Small intestine (tissue), 7 donors: ENCODE data around the gene OTOP3. TPM values are rescaled to one million over a fixed set of nuclear protein-coding genes. Genes with fewer than 3 reads are reported as not detected.
A peak's percentile ranks its signal among the peaks of the same experiment; 100 is the strongest.

Experiments used
- DNase-seq, 2 donors: peaks; one replicate each; pipeline versions ENCODE4 v3.0.0 to v3.0.0-alpha.2; 2013
- FAIRE-seq: peaks from 2 replicates; lab custom pipeline; 2012; peaks lifted over from hg19 to GRCh38; lab: Jason Lieb, UNC
- H3K27ac ChIP-seq, 3 donors: one replicate each; pipeline ENCODE4 v1.5.1; 2013; ENCODE audit warnings: low read length in 2 of 3, mild to moderate bottlenecking in 2 of 3, control low read depth in 1 of 3, inconsistent platforms in 1 of 3, low read depth in 1 of 3, moderate library complexity in 1 of 3
- H3K27me3 ChIP-seq, 3 donors: one replicate each; pipeline ENCODE4 v1.6.1; 2013; ENCODE audit warnings: low read length in 3 of 3, inconsistent platforms in 1 of 3; ENCODE audit not compliant: control insufficient read depth in 3 of 3, insufficient read depth in 3 of 3
- H3K36me3 ChIP-seq, 3 donors: one replicate each; pipeline ENCODE4 v1.6.1; 2013; ENCODE audit warnings: low read length in 3 of 3, inconsistent platforms in 1 of 3, low read depth in 1 of 3, mild to moderate bottlenecking in 1 of 3, moderate library complexity in 1 of 3; ENCODE audit not compliant: control insufficient read depth in 3 of 3, insufficient read depth in 2 of 3
- H3K4me1 ChIP-seq, 3 donors: one replicate each; pipeline ENCODE4 v1.6.1; 2013; ENCODE audit warnings: low read length in 2 of 3, inconsistent platforms in 1 of 3, low read depth in 1 of 3, mild to moderate bottlenecking in 1 of 3, moderate library complexity in 1 of 3; ENCODE audit not compliant: control insufficient read depth in 3 of 3, insufficient read depth in 2 of 3
- H3K4me3 ChIP-seq, 3 donors: one replicate each; pipeline ENCODE4 v1.5.1; 2013; ENCODE audit warnings: low read length in 3 of 3, control low read depth in 1 of 3, inconsistent platforms in 1 of 3, low read depth in 1 of 3, mild to moderate bottlenecking in 1 of 3, moderate library complexity in 1 of 3
- H3K9me3 ChIP-seq, 2 donors: one replicate each; pipeline ENCODE4 v1.6.1; 2013; ENCODE audit warnings: low read depth in 1 of 2, low read length in 1 of 2; ENCODE audit not compliant: control insufficient read depth in 2 of 2, insufficient read depth in 1 of 2
- WGBS, 3 donors: extraction: QIAGEN DNeasy Blood & Tissue Kit; methylation state at CpG; one replicate each; pipeline ENCODE4 v1.1.7; 2013; 5-methylcytosine and 5-hydroxymethylcytosine counted together
- polyA plus RNA-seq, 4 donors: library from polyadenylated mRNA; stranded (reverse) in 3 of 4; unstranded in 1 of 4; fragments of 200-250 nt in 3 of 4; fragments of 120-200 nt in 1 of 4; gene quantifications; one replicate each; pipeline versions ENCODE4 v1.2.1 to v1.2.3, GENCODE V29; 2013
- donor health status: healthy with polysubstance abuse.
- donor health status: control.
- donor health status: control.
- donor health status: Bipolar disorder and iron deficiency.
- donor health status: healthy.

OTOP3 gene
- polyA plus RNA-seq, 4 donors: 3.1 to 35.7 (median 19.1) TPM

- DNase-seq: no peak
- H3K4me3 ChIP-seq: no peak overlapping the region
- FAIRE-seq: no peak
- H3K9me3 ChIP-seq: peaks cover 0 to 7% of the 10 kb centered on the region in 2 donors
- no peak overlapping the region for H3K27ac ChIP-seq
- WGBS, 3 donors: 65 to 82% (median 78%) methylated on average over 4 of the region's 4 CpGs
- H3K36me3 ChIP-seq: peaks cover 0 to 87% (median 0%) of the 10 kb centered on the region in 3 donors
- peaks cover 0 to 32% (median 11%) of the 10 kb centered on the region in 3 donors for H3K4me1 ChIP-seq
- no peaks in the 10 kb centered on the region for H3K27me3 ChIP-seq
Measured at GRCh38 chr17:74956093-74956492, 20.4 kb downstream of the OTOP3 start.

- peaks cover 0 to 86% (median 2%) of the 10 kb centered on the region in 3 donors for H3K36me3 ChIP-seq
- H3K27ac ChIP-seq: no peak overlapping the region
- no peak for FAIRE-seq
Measured at GRCh38 chr17:74957935-74958740, 22.4 kb downstream of the OTOP3 start.

GRCh38 chr17:74959826-74960515 is 24.3 kb downstream of the OTOP3 start:
- WGBS, 3 donors: 67 to 88% (median 73%) methylated on average over 14 of the region's 14 CpGs
- peaks cover 0 to 85% (median 2%) of the 10 kb centered on the region in 3 donors for H3K36me3 ChIP-seq
- FAIRE-seq (no peak), DNase-seq (peak in 1 of 2 donors; percentile 41)
- H3K4me1 ChIP-seq: peaks cover 0 to 12% (median 0%) of the 10 kb centered on the region in 3 donors
- no peaks in the 10 kb centered on the region for H3K27me3 ChIP-seq
- peak overlapping the region in 1 of 3 donors; percentile 32 for H3K27ac ChIP-seq
- H3K9me3 ChIP-seq: peaks cover 0 to 7% of the 10 kb centered on the region in 2 donors
- H3K4me3 ChIP-seq: no peak overlapping the region

More at GRCh38 chr17:74957935-74958740, 22.4 kb downstream of the OTOP3 start:
- Histone ChIP-seq H3K9me3 (peaks cover 0 to 7% of the 10 kb centered on the region in 2 donors), H3K4me3 (no peak overlapping the region), H3K4me1 (peaks cover 0 to 21% (median 0%) of the 10 kb centered on the region in 3 donors), H3K27me3 (no peaks in the 10 kb centered on the region)
- 51 to 57% (median 51%) methylated on average over 33 of the region's 33 CpGs for whole genome bisulfite sequencing, 3 donors
- peak; percentile 54 to 77 for DNase-seq

- Histone ChIP-seq H3K4me1 (peaks cover 0 to 12% (median 0%) of the 10 kb centered on the region in 3 donors), H3K4me3 (no peak overlapping the region), H3K36me3 (peaks cover 0 to 79% (median 2%) of the 10 kb centered on the region in 3 donors), H3K27me3 (no peaks in the 10 kb centered on the region), H3K9me3 (peaks cover 0 to 7% of the 10 kb centered on the region in 2 donors), H3K27ac (peak overlapping the region in 1 of 3 donors; percentile 32)
- FAIRE-seq (no peak), DNase-seq (peak; percentile 57 to 90)
- 44 to 54% (median 48%) methylated on average over 17 to 19 of the region's 19 CpGs for WGBS, 3 donors
Measured at GRCh38 chr17:74960570-74961342, 25.1 kb downstream of the OTOP3 start.

- FAIRE-seq (no peak), DNase-seq (peak; percentile 90 to 93)
- 45 to 47% (median 45%) methylated on average over 23 of the region's 23 CpGs for WGBS, 3 donors
- Histone ChIP-seq H3K36me3 (peaks cover 0 to 71% (median 2%) of the 10 kb centered on the region in 3 donors), H3K4me3 (no peak overlapping the region), H3K27ac (no peak overlapping the region), H3K9me3 (peaks cover 0 to under 1% of the 10 kb centered on the region in 2 donors), H3K4me1 (peaks cover 0 to 12% (median 0%) of the 10 kb centered on the region in 3 donors), H3K27me3 (no peaks in the 10 kb centered on the region)
Measured at GRCh38 chr17:74961657-74962350, 26.1 kb downstream of the OTOP3 start.

- H3K4me1 ChIP-seq: peaks cover 0 to 12% (median 0%) of the 10 kb centered on the region in 3 donors
- no peaks in the 10 kb centered on the region for H3K9me3 ChIP-seq
- peaks cover 0 to 68% (median 2%) of the 10 kb centered on the region in 3 donors for H3K36me3 ChIP-seq
- H3K4me3 ChIP-seq: no peak overlapping the region
- 75 to 83% (median 76%) methylated on average over 16 to 18 of the region's 18 CpGs for WGBS, 3 donors
- H3K27me3 ChIP-seq: no peaks in the 10 kb centered on the region
- DNase-seq (no peak), FAIRE-seq (no peak)
- no peak overlapping the region for H3K27ac ChIP-seq
Measured at GRCh38 chr17:74962622-74963394, 27.1 kb downstream of the OTOP3 start.

GRCh38 chr17:74963656-74964055 is 28.0 kb downstream of the OTOP3 start:
- no peaks in the 10 kb centered on the region for H3K27me3 ChIP-seq
- no peaks in the 10 kb centered on the region for H3K9me3 ChIP-seq
- H3K27ac ChIP-seq: no peak overlapping the region
- peaks cover 0 to 19% (median 6%) of the 10 kb centered on the region in 3 donors for H3K4me1 ChIP-seq
- 64 to 75% (median 66%) methylated on average over 11 to 12 of the region's 12 CpGs for WGBS, 3 donors
- DNase-seq (no peak), FAIRE-seq (no peak)
- peaks cover 0 to 59% (median 2%) of the 10 kb centered on the region in 3 donors for H3K36me3 ChIP-seq
- H3K4me3 ChIP-seq: no peak overlapping the region
